Fibroblast of lung (primary cell): ENCODE results near the gene DIS3L2. TPM values are rescaled to one million over a fixed set of nuclear protein-coding genes. Genes with fewer than 3 reads are reported as not detected.

ENCODE experiments used
- DNase-seq, 2 donors: peaks; one replicate each; pipeline versions ENCODE4 v3.0.0 to v3.0.0-alpha.2; 2010; ENCODE audit warnings: low read depth in 2 of 2
- H2AFZ ChIP-seq: 2 replicates; pipeline ENCODE4 v1.5.1; 2012; ENCODE audit warnings: low read length, control low read depth, inconsistent platforms
- H3K27ac ChIP-seq: 2 replicates; pipeline ENCODE4 v1.5.1; 2011; ENCODE audit warnings: low read length, control low read depth; ENCODE audit not compliant: insufficient read depth
- H3K27me3 ChIP-seq: 2 replicates; pipeline ENCODE4 v1.5.1; 2011; ENCODE audit warnings: mild to moderate bottlenecking, low read length; ENCODE audit not compliant: control insufficient read depth, insufficient read depth
- H3K36me3 ChIP-seq: 2 replicates; pipeline ENCODE4 v1.5.1; 2011; ENCODE audit warnings: low read length; ENCODE audit not compliant: control insufficient read depth, insufficient read depth
- H3K4me1 ChIP-seq: 2 replicates; pipeline ENCODE4 v1.5.1; 2011; ENCODE audit warnings: low read length; ENCODE audit not compliant: control insufficient read depth, insufficient read depth; ENCODE audit errors: extremely low read depth
- H3K4me2 ChIP-seq: 2 replicates; pipeline ENCODE4 v1.5.1; 2011; ENCODE audit warnings: low read length, control low read depth; ENCODE audit not compliant: insufficient read depth; ENCODE audit errors: extremely low read depth
- H3K4me3 ChIP-seq, 4 experiments: fragments of 200-600 bp in 1 of 4; sonication (generic) in 1 of 4; replicated peaks in 1 of 4; 2 replicates each; pipeline ENCODE4 v1.5.1; 2011 to 2016; ENCODE audit warnings: low read length in 4 of 4, low read depth in 3 of 4, mild to moderate bottlenecking in 3 of 4, control low read depth in 2 of 4, inconsistent platforms in 1 of 4, mixed read lengths in 1 of 4; ENCODE audit not compliant: insufficient read depth in 1 of 4; ENCODE audit errors: control extremely low read depth in 1 of 4
- H3K79me2 ChIP-seq: 2 replicates; pipeline ENCODE4 v1.5.1; 2012; ENCODE audit warnings: mild to moderate bottlenecking, low read length, inconsistent platforms; ENCODE audit not compliant: control insufficient read depth, insufficient read depth
- H3K9ac ChIP-seq: 2 replicates; pipeline ENCODE4 v1.5.1; 2011; ENCODE audit warnings: mild to moderate bottlenecking, low read length, control low read depth; ENCODE audit not compliant: insufficient read depth
- H3K9me3 ChIP-seq: 2 replicates; pipeline ENCODE4 v1.5.1; 2012; ENCODE audit warnings: low read depth, low read length; ENCODE audit not compliant: control insufficient read depth, insufficient read depth
- H4K20me1 ChIP-seq: 2 replicates; pipeline ENCODE4 v1.5.1; 2011; ENCODE audit warnings: low read length; ENCODE audit not compliant: control insufficient read depth, insufficient read depth; ENCODE audit errors: extremely low read depth
- EZH2 ChIP-seq: IDR thresholded peaks from 2 replicates; pipeline ENCODE4 v1.5.1; 2012; ENCODE audit warnings: low read length, control low read depth, mild to moderate bottlenecking; ENCODE audit errors: missing control alignments
- polyA plus RNA-seq, 2 donors: library from polyadenylated mRNA; depleted of rRNA in 1 of 2; stranded (reverse) in 1 of 2; unstranded in 1 of 2; fragments of >200 nt; gene quantifications; 2 replicates each; pipeline ENCODE4 v1.2.1, GENCODE V29; 2011 to 2012; ENCODE audit warnings: missing spikeins in 1 of 2
- total RNA-seq: library from RNA; depleted of rRNA; stranded (reverse); fragments of >200 nt; gene quantifications from 2 replicates; pipeline ENCODE4 v1.2.1, GENCODE V29; 2014
- TF ChIP-seq, protein P1 (sequence below), 2 donors: IDR thresholded peaks in 1 of 2; conservative IDR thresholded peaks in 1 of 2; 1 replicate in 1 of 2; 2 replicates in 1 of 2; pipeline ENCODE4 v1.5.1; 2011 to 2012; ENCODE audit warnings: low read length in 2 of 2, control low read depth in 1 of 2, inconsistent platforms in 1 of 2, low read depth in 1 of 2, mild to moderate bottlenecking in 1 of 2

Gene DIS3L2
- total and polyA plus RNA-seq, 2 donors (not counting 1 experiment from before 2014, with no cell fraction given): 5.2 to 15.2 TPM

DNA sequence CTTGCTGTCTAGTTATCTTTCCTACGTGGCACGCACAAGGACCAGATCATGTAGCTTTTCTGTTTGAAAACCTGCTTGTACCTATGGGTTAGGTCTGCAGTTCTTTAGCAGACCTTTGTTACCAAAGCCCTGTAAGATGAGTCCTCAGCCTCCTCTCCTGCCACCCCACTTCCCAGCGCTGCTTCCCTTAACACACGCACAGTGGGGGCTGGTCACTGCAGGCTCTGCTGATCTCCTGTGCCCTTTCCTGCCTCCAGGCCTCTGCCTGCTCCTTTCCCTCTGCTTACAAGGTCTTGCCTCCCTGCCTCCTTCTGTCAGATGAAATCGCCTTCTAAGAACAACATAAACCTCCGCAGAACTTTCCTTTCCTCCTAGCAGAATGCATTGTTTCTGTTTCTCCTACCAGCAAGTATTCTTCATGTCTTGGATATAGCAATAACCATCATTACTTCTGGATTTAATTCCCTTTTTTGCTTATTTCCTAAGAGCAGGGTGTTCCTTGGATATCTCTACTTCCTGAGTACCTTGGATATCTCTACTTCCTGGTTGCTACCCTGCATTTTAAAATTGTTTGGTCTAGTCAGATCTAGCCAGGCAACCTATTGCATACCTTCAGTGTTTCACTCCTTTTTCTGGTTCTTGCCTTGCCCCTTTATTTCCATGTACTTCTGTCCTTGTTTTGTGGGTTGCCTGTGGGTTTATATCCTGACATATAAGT is 257.4 kb downstream of the DIS3L2 start:
- Histone ChIP-seq H3K9ac (no peak overlapping the region), H3K9me3 (no peaks in the 10 kb centered on the region), H3K4me1 (no peaks in the 10 kb centered on the region), H4K20me1 (no peaks in the 10 kb centered on the region), H3K27me3 (no peaks in the 10 kb centered on the region), H3K4me3 (no peak overlapping the region), H3K79me2 (no peaks in the 10 kb centered on the region), H3K36me3 (no peaks in the 10 kb centered on the region), H3K4me2 (no peak overlapping the region), H3K27ac (no peak overlapping the region), H2AFZ (no peak overlapping the region)
- no peak for DNase-seq
- TF ChIP-seq EZH2: no peak
- TF ChIP-seq, protein P1, sequence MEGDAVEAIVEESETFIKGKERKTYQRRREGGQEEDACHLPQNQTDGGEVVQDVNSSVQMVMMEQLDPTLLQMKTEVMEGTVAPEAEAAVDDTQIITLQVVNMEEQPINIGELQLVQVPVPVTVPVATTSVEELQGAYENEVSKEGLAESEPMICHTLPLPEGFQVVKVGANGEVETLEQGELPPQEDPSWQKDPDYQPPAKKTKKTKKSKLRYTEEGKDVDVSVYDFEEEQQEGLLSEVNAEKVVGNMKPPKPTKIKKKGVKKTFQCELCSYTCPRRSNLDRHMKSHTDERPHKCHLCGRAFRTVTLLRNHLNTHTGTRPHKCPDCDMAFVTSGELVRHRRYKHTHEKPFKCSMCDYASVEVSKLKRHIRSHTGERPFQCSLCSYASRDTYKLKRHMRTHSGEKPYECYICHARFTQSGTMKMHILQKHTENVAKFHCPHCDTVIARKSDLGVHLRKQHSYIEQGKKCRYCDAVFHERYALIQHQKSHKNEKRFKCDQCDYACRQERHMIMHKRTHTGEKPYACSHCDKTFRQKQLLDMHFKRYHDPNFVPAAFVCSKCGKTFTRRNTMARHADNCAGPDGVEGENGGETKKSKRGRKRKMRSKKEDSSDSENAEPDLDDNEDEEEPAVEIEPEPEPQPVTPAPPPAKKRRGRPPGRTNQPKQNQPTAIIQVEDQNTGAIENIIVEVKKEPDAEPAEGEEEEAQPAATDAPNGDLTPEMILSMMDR (conservative IDR thresholded peaks at IDR 0.05 in 1 of 2, IDR thresholded peaks at IDR 0.05 in 1 of 2; ENCODE audit: low read depth in 1 of 2, low read length in 2 of 2): no peak

DNA sequence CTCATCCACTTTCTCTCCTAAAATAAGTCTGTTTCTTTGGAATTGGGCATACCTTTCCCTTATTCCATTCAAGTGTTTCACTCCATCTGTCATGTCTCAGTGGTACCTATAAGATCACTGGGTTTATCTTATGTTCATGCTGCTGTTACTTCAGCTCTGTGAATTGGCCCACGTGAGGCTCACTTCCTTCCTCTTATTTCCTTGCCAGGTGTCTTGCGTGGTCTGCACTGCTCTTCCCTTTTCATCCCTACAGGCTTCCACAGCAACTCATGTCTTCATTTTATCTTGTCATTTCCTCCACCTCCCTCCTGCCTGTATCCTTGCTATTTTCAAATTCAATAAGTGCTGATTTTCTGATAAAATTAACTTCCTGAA is 258.0 kb downstream of the DIS3L2 start:
- no peaks in the 10 kb centered on the region for H3K79me2 ChIP-seq

DNA sequence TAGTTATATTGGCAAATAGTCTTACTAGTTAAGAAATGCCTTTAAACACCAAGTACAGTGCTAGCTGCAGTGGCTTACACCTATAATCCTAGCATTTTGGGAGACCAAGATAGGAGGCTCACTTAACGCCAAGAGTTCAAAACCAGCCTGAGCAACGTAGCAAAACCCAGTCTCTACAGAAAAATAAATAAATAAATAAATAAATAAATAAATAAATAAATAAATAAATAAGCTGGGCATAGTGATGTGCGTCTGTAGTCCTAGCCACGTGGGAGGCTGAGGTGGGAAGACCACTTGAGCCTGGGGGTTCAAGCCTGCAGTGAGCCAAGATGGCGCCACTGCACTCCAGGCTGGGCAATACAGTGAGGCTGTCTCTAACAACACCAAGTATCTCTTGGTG is 258.4 kb downstream of the DIS3L2 start:
- no peak overlapping the region for H2AFZ ChIP-seq
- no peak for DNase-seq
- TF ChIP-seq, protein P1 (conservative IDR thresholded peaks at IDR 0.05 in 1 of 2, IDR thresholded peaks at IDR 0.05 in 1 of 2; ENCODE audit: low read depth in 1 of 2, low read length in 2 of 2): no peak
- no peak for TF ChIP-seq EZH2

More for the DNA sequence above, 258.0 kb downstream of the DIS3L2 start:
- H3K27ac ChIP-seq: no peak overlapping the region
- no peak overlapping the region for H3K4me3 ChIP-seq
- no peaks in the 10 kb centered on the region for H3K4me1 ChIP-seq
- TF ChIP-seq, protein P1 (conservative IDR thresholded peaks at IDR 0.05 in 1 of 2, IDR thresholded peaks at IDR 0.05 in 1 of 2; ENCODE audit: low read depth in 1 of 2, low read length in 2 of 2): no peak
- TF ChIP-seq EZH2: no peak
- H3K4me2 ChIP-seq: no peak overlapping the region
- H3K27me3 ChIP-seq: no peaks in the 10 kb centered on the region
- no peaks in the 10 kb centered on the region for H4K20me1 ChIP-seq
- no peak overlapping the region for H2AFZ ChIP-seq
- no peak for DNase-seq
- no peaks in the 10 kb centered on the region for H3K36me3 ChIP-seq
- H3K9ac ChIP-seq: no peak overlapping the region
- H3K9me3 ChIP-seq: no peaks in the 10 kb centered on the region

More for the DNA sequence above, 258.4 kb downstream of the DIS3L2 start:
- H3K4me3 ChIP-seq: no peak overlapping the region
- H3K4me1 ChIP-seq: no peaks in the 10 kb centered on the region
- H3K9me3 ChIP-seq: no peaks in the 10 kb centered on the region
- no peaks in the 10 kb centered on the region for H3K27me3 ChIP-seq
- H3K9ac ChIP-seq: no peak overlapping the region
- H3K27ac ChIP-seq: no peak overlapping the region
- no peak overlapping the region for H3K4me2 ChIP-seq
- no peaks in the 10 kb centered on the region for H4K20me1 ChIP-seq
- H3K36me3 ChIP-seq: no peaks in the 10 kb centered on the region
- no peaks in the 10 kb centered on the region for H3K79me2 ChIP-seq
